Smooth muscle cell (in vitro differentiated cells): ENCODE results near the gene SPNS2. TPM values are rescaled to one million over a fixed set of nuclear protein-coding genes. Genes with fewer than 3 reads are reported as not detected.

ENCODE experiments used
- DNase-seq: peaks from one replicate; lab custom pipeline; 2025; ENCODE audit not compliant: unreplicated experiment; lab: John Stamatoyannopoulos, UW
- H2AFZ ChIP-seq: fragments of 200-600 bp; sonication (generic); 2 replicates; pipeline ENCODE4 v1.6.0; 2016; ENCODE audit warnings: antibody characterized with exemption, low read depth, mild to moderate bottlenecking
- H3F3A ChIP-seq: fragments of 200-600 bp; sonication (generic); 2 replicates; pipeline ENCODE4 v1.6.0; 2017; ENCODE audit warnings: antibody characterized with exemption, low read depth
- H3K27ac ChIP-seq: fragments of 200-600 bp; sonication (generic); 2 replicates; pipeline ENCODE4 v1.5.1; 2016; ENCODE audit warnings: low read depth, mild to moderate bottlenecking
- H3K27me3 ChIP-seq: fragments of 200-600 bp; sonication (generic); 2 replicates; pipeline ENCODE4 v1.6.1; 2016; ENCODE audit warnings: low read depth, mild to moderate bottlenecking
- H3K36me3 ChIP-seq: fragments of 200-600 bp; sonication (generic); 2 replicates; pipeline ENCODE4 v1.5.1; 2016; ENCODE audit warnings: low read depth
- H3K4me1 ChIP-seq: fragments of 200-600 bp; sonication (generic); 2 replicates; pipeline ENCODE4 v1.5.1; 2016; ENCODE audit warnings: low read depth
- H3K4me2 ChIP-seq: fragments of 200-600 bp; sonication (generic); 2 replicates; pipeline ENCODE4 v1.6.0; 2016; ENCODE audit warnings: mild to moderate bottlenecking
- H3K4me3 ChIP-seq: fragments of 200-600 bp; sonication (generic); 2 replicates; pipeline ENCODE4 v1.5.1; 2016; ENCODE audit warnings: mild to moderate bottlenecking
- H3K79me2 ChIP-seq: fragments of 200-600 bp; sonication (generic); 2 replicates; pipeline ENCODE4 v1.6.0; 2016; ENCODE audit warnings: low read depth, mild to moderate bottlenecking
- H3K9ac ChIP-seq: fragments of 200-600 bp; sonication (generic); 2 replicates; pipeline ENCODE4 v1.6.0; 2016; ENCODE audit warnings: low read depth
- H3K9me3 ChIP-seq: fragments of 200-600 bp; sonication (generic); replicated peaks from 2 replicates; pipeline ENCODE4 v1.5.1; 2016; ENCODE audit warnings: low read depth
- H4K20me1 ChIP-seq: fragments of 200-600 bp; sonication (generic); 2 replicates; pipeline ENCODE4 v1.6.0; 2016; ENCODE audit warnings: low read depth
- CTCF ChIP-seq: fragments of 200-600 bp; sonication (generic); IDR thresholded peaks from 2 replicates; pipeline ENCODE4 v1.5.1; 2017; ENCODE audit warnings: borderline replicate concordance, mild to moderate bottlenecking, antibody characterized with exemption; ENCODE audit not compliant: insufficient read depth, poor library complexity, severe bottlenecking
- WGBS: methylation state at CpG from one replicate; pipeline ENCODE4 v1.1.7; 2016; ENCODE audit warnings: low lambda C conversion rate; 5-methylcytosine and 5-hydroxymethylcytosine counted together
- polyA plus RNA-seq: library from polyadenylated mRNA; unstranded; fragments of >200 nt; fragmentation: Nextera tagmentation; extraction: Ambion mirVana; gene quantifications from 2 replicates; pipeline ENCODE4 v1.2.1, GENCODE V29; 2016
- total RNA-seq: library from RNA; depleted of rRNA; stranded (reverse); fragments of >200 nt; gene quantifications from 2 replicates; pipeline ENCODE4 v1.2.3, GENCODE V29; 2014

The SPNS2 gene
- total and polyA plus RNA-seq, 2 experiments from 2014 or later: 5.1 to 16.5 TPM

GRCh38 chr17:4531988-4532736, 33.5 kb downstream of the SPNS2 start:
- H3K36me3 ChIP-seq: no peaks in the 10 kb centered on the region

GRCh38 chr17:4532860-4533522, 34.3 kb downstream of the SPNS2 start:
- H3F3A ChIP-seq: no peaks in the 10 kb centered on the region
- no peak overlapping the region for H3K27ac ChIP-seq
- H3K4me2 ChIP-seq: no peak overlapping the region
- H4K20me1 ChIP-seq: peaks cover 3% of the 10 kb centered on the region
- no peaks in the 10 kb centered on the region for H3K27me3 ChIP-seq
- H3K36me3 ChIP-seq: no peaks in the 10 kb centered on the region
- no peaks in the 10 kb centered on the region for H3K9me3 ChIP-seq
- H3K4me1 ChIP-seq: peaks cover 4% of the 10 kb centered on the region
- no peak overlapping the region for H3K4me3 ChIP-seq
- H3K79me2 ChIP-seq: no peaks in the 10 kb centered on the region
- no peak for DNase-seq
- no peak for TF ChIP-seq CTCF
- H2AFZ ChIP-seq: no peak overlapping the region
- WGBS: 96% methylated on average over 32 of the region's 33 CpGs
- H3K9ac ChIP-seq: no peak overlapping the region

More at GRCh38 chr17:4531988-4532736, 33.5 kb downstream of the SPNS2 start:
- H3F3A ChIP-seq: no peaks in the 10 kb centered on the region
- no peaks in the 10 kb centered on the region for H4K20me1 ChIP-seq
- H3K9ac ChIP-seq: no peak overlapping the region
- TF ChIP-seq CTCF: no peak
- H3K9me3 ChIP-seq: no peaks in the 10 kb centered on the region
- 97% methylated on average over 16 of the region's 17 CpGs for WGBS
- H2AFZ ChIP-seq: no peak overlapping the region
- H3K27me3 ChIP-seq: no peaks in the 10 kb centered on the region
- no peak overlapping the region for H3K27ac ChIP-seq
- no peak overlapping the region for H3K4me2 ChIP-seq
- no peaks in the 10 kb centered on the region for H3K79me2 ChIP-seq
- peaks cover 4% of the 10 kb centered on the region for H3K4me1 ChIP-seq
- DNase-seq: no peak
- H3K4me3 ChIP-seq: no peak overlapping the region

- DNase-seq: no peak
- Histone ChIP-seq H3K4me2 (no peak overlapping the region), H3F3A (no peaks in the 10 kb centered on the region), H3K9ac (no peak overlapping the region), H3K9me3 (no peaks in the 10 kb centered on the region), H3K27ac (no peak overlapping the region), H3K79me2 (no peaks in the 10 kb centered on the region), H3K36me3 (no peaks in the 10 kb centered on the region), H3K4me1 (peaks cover 4% of the 10 kb centered on the region), H2AFZ (no peak overlapping the region), H4K20me1 (peaks cover 3% of the 10 kb centered on the region), H3K27me3 (no peaks in the 10 kb centered on the region), H3K4me3 (no peak overlapping the region)
- no peak for TF ChIP-seq CTCF
- 85% methylated on average over 20 of the region's 23 CpGs for WGBS
These were observed 35.1 kb downstream of the SPNS2 start for GRCh38 chr17:4533523-4534504.
